ENCODE measurements around the gene GLI3.
A peak's percentile ranks its signal among the peaks of the same experiment; 100 is the strongest.

GLI3 gene

DNA sequence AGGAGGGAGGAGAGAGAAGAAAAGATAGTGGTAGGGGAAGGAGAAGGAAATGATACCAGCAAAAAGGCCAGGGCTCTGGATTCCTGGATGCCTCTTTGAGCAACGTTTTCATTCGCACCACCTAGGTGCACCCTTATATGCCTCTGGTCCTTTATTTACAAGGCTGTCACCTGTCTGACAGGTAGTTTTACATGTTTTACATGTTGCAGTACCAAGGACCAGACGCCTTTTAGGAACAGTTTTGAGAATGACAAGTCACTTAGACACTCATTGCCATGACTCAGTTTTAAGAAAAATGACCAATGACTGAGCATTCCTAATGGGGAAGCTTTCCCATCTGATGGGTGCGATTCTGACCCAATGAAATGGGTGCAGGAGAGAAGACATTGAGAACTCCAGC is 119.8 kb downstream of the GLI3 start:
- TF ChIP-seq, protein P1, sequence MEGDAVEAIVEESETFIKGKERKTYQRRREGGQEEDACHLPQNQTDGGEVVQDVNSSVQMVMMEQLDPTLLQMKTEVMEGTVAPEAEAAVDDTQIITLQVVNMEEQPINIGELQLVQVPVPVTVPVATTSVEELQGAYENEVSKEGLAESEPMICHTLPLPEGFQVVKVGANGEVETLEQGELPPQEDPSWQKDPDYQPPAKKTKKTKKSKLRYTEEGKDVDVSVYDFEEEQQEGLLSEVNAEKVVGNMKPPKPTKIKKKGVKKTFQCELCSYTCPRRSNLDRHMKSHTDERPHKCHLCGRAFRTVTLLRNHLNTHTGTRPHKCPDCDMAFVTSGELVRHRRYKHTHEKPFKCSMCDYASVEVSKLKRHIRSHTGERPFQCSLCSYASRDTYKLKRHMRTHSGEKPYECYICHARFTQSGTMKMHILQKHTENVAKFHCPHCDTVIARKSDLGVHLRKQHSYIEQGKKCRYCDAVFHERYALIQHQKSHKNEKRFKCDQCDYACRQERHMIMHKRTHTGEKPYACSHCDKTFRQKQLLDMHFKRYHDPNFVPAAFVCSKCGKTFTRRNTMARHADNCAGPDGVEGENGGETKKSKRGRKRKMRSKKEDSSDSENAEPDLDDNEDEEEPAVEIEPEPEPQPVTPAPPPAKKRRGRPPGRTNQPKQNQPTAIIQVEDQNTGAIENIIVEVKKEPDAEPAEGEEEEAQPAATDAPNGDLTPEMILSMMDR (IDR thresholded peaks at IDR 0.05; ENCODE audit: insufficient read depth, low read depth, low read length, missing control alignments), result no peak
- peak; percentile 53 for DNase-seq (ENCODE audit: low read depth)
- H3K4me3 ChIP-seq (ENCODE audit: low read length), result no peak overlapping the region

DNA sequence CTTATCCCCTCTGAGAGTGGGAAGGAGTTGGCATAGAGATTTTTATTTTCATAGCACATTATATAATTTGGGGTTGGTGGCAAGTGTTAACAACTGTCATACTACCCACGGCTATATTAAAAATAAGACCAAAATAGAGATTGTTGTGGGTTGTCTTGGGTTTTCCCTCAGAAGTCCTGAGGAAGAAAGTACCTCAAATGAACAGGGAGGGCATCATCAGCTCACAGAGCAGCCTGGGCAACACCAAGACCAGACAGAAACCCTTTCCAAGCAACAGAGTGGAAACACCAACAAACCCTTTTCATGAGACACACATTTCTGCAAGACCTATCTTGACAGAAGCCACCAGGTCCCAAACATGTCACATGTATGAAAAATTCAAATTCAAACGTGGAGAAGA is 121.2 kb downstream of the GLI3 start:
- no peak overlapping the region for H3K4me3 ChIP-seq (ENCODE audit: low read length)
- TF ChIP-seq, protein P1 (IDR thresholded peaks at IDR 0.05; ENCODE audit: insufficient read depth, low read depth, low read length, missing control alignments), result no peak
- DNase-seq (ENCODE audit: low read depth), result no peak

DNA sequence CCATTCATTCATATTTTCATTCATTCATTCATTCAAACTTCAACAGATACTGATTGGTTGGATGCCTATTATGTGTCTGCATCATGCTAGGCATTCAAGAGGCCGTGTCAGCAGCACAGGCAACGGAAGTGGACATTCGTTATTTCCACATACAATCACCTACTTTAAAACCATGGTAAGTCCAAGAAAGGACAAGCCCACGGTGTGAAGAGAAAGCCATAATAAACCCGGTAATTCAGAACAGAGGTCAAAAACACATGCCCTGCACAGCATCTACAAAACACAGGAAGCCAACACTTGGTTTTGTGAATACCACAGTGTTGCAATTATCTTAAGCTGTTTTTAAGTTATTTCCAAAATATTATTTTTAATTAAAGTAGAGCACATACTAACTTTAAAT is 126.7 kb downstream of the GLI3 start:
- TF ChIP-seq, protein P1 (IDR thresholded peaks at IDR 0.05; ENCODE audit: insufficient read depth, low read depth, low read length, missing control alignments), result no peak
- H3K4me3 ChIP-seq (ENCODE audit: low read length), result no peak overlapping the region
- no peak for DNase-seq (ENCODE audit: low read depth)

DNA sequence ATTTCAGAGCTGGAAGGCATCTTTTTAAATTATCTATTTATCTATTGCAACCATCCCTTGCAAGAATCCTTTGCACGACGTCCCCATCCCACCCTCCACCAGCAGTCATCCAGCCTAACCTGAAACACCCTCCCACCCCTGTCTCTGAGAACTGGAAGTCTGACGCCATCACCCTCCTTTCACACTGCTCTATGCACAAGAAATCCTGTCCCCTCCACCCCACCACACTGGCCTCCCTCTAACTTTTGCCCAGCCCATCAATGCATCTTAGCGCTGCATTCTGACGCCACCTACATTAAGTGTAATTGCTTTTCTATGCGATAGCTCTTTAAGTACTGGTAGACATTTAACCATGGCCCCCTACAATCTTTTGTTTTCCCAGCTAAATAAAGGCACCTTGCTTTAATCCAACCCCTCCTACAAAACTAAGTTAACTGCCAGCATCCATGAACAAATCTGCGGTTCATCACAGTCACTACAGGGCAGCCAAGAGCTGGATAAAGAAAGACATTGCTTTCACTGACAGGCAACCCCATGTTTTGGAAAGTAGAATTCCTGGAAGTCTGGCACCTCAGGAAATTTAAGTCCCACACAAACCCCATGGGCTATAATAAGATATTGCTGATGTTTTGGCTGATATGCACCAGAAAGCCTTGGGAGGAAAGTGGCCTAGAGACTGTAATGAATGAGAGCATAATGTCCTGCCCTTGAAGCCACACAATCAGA is 128.0 kb downstream of the GLI3 start:
- no peak for DNase-seq (ENCODE audit: low read depth)
- no peak overlapping the region for H3K4me3 ChIP-seq (ENCODE audit: low read length)
- TF ChIP-seq, protein P1 (IDR thresholded peaks at IDR 0.05; ENCODE audit: insufficient read depth, low read depth, low read length, missing control alignments), result no peak

DNA sequence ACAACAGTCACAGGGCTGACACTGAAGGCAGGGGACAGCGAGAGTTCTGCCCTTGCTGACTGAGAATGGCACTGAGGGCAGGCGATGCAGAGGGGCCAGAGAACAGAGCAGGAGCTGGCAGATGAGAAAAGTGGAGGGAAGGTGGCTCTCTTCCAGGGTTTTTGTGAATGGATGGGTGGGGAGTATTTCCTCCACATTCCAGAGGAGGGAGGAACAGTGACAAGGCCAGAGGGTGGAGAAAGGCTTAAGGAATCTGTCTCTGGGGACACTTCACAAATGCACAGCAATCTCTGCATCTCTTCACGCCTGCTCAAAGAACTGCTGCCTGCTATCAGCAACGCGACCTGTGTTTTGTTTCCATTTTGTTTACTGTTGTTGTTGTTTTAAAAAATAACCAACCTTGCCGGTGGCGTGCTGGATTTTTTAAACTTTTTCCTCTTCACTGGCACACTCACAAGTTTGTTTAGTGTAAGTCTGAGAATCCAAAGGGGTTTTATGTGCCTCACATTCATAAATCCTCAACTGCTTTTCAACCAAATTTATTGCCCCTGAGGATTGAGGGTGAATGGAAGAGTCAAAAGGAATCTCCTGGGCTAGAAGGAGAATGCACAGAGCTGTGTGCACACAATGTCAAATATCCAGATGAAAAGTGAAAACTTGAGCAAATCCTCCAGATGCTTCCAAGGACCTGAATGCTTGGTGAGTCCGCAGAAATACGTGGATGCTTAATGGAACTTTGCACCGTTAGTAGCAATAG is 129.3 kb downstream of the GLI3 start:
- peak; percentile 36 for DNase-seq (ENCODE audit: low read depth)
- TF ChIP-seq, protein P1 (IDR thresholded peaks at IDR 0.05; ENCODE audit: insufficient read depth, low read depth, low read length, missing control alignments), result no peak
- no peak overlapping the region for H3K4me3 ChIP-seq (ENCODE audit: low read length)

DNA sequence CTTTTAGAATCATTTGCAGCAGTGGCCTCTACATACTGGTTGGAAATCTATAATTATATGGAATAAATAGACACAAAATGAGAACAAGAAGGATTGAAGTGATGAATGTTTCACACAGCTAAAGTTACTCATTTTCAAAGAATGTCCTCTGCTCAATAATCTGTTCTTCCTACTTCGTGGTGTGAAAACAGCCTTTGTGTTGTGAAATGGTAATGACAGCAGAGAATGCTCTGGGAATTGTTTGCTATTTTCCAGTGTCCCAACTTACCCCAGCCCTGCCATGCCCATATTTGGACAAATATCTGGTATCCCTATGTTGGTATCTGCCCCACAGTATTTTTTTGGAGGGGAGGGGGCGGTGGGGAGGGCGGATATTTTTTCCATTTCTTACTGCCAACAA is 130.4 kb downstream of the GLI3 start:
- H3K4me3 ChIP-seq (ENCODE audit: low read length), result no peak overlapping the region
- DNase-seq (ENCODE audit: low read depth), result no peak
- TF ChIP-seq, protein P1 (IDR thresholded peaks at IDR 0.05; ENCODE audit: insufficient read depth, low read depth, low read length, missing control alignments), result no peak
